Measurements from ENCODE around the gene LHCGR.

LHCGR gene

GRCh38 chr2:48755473-48755872 is at the start of gene LHCGR:
Gene LHCGR (minus strand): TSS chr2:48755724. CDS start chr2:48755671, 53 bp downstream.
- no peak for DNase-seq

- DNase-seq, result no peak
Measured at GRCh38 chr2:48799601-48800000, 44.1 kb upstream of the LHCGR start.

GRCh38 chr2:48795065-48795464 is 39.5 kb upstream of the LHCGR start:
- no peak for DNase-seq

GRCh38 chr2:48793671-48794070 is 38.1 kb upstream of the LHCGR start:
- no peak for DNase-seq

GRCh38 chr2:48792030-48792429 is 36.5 kb upstream of the LHCGR start:
- DNase-seq, result no peak

- no peak for DNase-seq
Measured at GRCh38 chr2:48790407-48791170, 35.1 kb upstream of the LHCGR start.

- no peak for DNase-seq
Measured at GRCh38 chr2:48787580-48787979, 32.1 kb upstream of the LHCGR start.

- no peak for DNase-seq
Measured at GRCh38 chr2:48781366-48781765, 25.8 kb upstream of the LHCGR start.

- DNase-seq, result no peak
Measured at GRCh38 chr2:48779019-48779716, 23.6 kb upstream of the LHCGR start.

GRCh38 chr2:48774251-48774650 is 18.7 kb upstream of the LHCGR start:
- no peak for DNase-seq

GRCh38 chr2:48771241-48772014 is 15.9 kb upstream of the LHCGR start:
- DNase-seq, result no peak

GRCh38 chr2:48770181-48770580 is 14.7 kb upstream of the LHCGR start:
- DNase-seq, result no peak

GRCh38 chr2:48768669-48769068 is 13.1 kb upstream of the LHCGR start:
- no peak for DNase-seq

- no peak for DNase-seq
Measured at GRCh38 chr2:48767330-48767729, 11.8 kb upstream of the LHCGR start.

- no peak for DNase-seq
Measured at GRCh38 chr2:48760826-48761225, 5.3 kb upstream of the LHCGR start.

GRCh38 chr2:48759682-48760081 is 4.2 kb upstream of the LHCGR start:
- no peak for DNase-seq

- DNase-seq, result no peak
Measured at GRCh38 chr2:48756289-48756688, 765 bp upstream of the LHCGR start.

GRCh38 chr2:48754874-48755273 is 650 bp downstream of the LHCGR start:
- DNase-seq, result no peak

GRCh38 chr2:48753228-48753627 is 2.3 kb downstream of the LHCGR start:
- DNase-seq, result no peak

- no peak for DNase-seq
Measured at GRCh38 chr2:48750128-48750739, 5.3 kb downstream of the LHCGR start.

GRCh38 chr2:48749291-48750127 is 6.0 kb downstream of the LHCGR start:
- no peak for DNase-seq

- DNase-seq, result no peak
Measured at GRCh38 chr2:48747319-48747718, 8.2 kb downstream of the LHCGR start.
